ENCODE measurements around the gene THOC6.

THOC6 gene

DNA sequence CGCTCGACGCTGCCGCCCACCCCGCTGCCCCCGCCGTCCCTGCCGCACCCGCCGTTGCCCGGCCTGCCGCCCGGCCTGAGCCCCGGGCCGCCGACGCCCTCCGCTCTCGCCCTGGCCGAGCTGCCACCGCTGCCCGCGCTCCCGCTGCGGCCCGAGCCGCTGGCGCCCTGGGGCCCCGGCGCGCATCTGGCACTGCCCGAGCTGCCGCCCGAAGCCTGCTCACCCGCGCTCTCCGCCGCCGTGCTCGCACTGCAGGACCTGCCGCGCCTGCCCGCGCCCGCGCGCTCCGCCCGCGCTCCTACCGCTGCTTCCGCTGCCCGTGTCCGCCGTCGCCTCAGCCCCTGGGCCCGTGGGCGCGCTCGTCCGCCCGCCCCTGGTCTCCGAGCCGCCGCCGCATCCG, 19.5 kb upstream of the THOC6 start:
- Mint-ChIP-seq H3K9me3 (no peaks in the 10 kb centered on the region), H3K4me3 (no peak overlapping the region), H3K36me3 (ENCODE audit: low read depth) (peaks cover 5% of the 10 kb centered on the region), H3K27me3 (ENCODE audit: low read depth) (peaks cover 10% of the 10 kb centered on the region), H3K4me1 (ENCODE audit: low read depth) (peaks cover 32% of the 10 kb centered on the region), H3K27ac (no peak overlapping the region)
- DNase-seq (ENCODE audit: low spot score), result peak; percentile 25

- Mint-ChIP-seq H3K4me3 (peak overlapping the region; percentile 80), H3K4me1 (ENCODE audit: low read depth) (peaks cover 32% of the 10 kb centered on the region), H3K27ac (no peak overlapping the region), H3K36me3 (ENCODE audit: low read depth) (peaks cover 5% of the 10 kb centered on the region), H3K9me3 (no peaks in the 10 kb centered on the region), H3K27me3 (ENCODE audit: low read depth) (peaks cover 10% of the 10 kb centered on the region)
- DNase-seq (ENCODE audit: low spot score), result no peak
Observed at GRCh38 chr16:3004781-3005284, 19.0 kb upstream of the THOC6 start.

- H3K9me3 Mint-ChIP-seq, result no peaks in the 10 kb centered on the region
- H3K4me1 Mint-ChIP-seq (ENCODE audit: low read depth), result peaks cover 32% of the 10 kb centered on the region
- H3K27ac Mint-ChIP-seq, result no peak overlapping the region
- peak overlapping the region; percentile 70 for H3K4me3 Mint-ChIP-seq
- H3K36me3 Mint-ChIP-seq (ENCODE audit: low read depth), result peaks cover 5% of the 10 kb centered on the region
- no peak for DNase-seq (ENCODE audit: low spot score)
- H3K27me3 Mint-ChIP-seq (ENCODE audit: low read depth), result peaks cover 10% of the 10 kb centered on the region
Observed at GRCh38 chr16:3007059-3007956, 16.5 kb upstream of the THOC6 start.

DNA sequence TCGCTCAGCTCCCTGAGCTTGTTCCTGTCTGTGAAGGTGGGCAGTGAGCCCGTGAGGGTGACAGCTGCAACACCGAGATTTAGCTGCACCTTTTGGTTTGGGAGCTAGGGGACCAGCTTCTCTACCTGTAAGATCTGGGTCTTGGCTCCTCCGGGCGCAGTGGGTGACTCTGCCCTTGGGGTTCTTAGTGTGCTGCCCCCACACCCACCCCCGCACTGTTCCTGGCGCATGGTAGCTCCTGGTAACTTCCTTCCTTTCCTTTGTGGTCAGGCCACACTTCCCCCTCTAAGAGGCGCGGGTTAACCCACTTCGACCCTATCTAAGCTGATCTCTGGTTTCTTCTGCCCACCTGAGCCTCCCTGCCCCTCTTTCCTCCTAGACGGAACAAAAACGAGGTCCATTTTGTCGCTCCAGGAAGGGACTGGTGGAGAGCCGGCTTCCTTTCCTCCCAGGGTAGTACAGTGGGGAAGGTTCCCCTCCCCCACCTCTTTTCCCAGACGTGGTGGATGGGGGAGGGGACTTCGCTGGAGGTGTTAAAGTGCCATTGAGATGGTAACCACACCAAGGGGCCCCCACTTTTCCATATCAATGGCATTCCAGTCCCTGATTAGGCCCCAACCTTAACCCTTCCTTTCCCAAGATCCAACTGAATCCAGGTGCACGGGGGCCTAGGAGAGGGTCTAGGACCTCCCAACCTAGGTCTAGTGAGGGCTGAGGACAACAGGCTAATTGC, 15.7 kb upstream of the THOC6 start:
- Mint-ChIP-seq H3K27me3 (ENCODE audit: low read depth) (peaks cover 13% of the 10 kb centered on the region), H3K4me3 (peak overlapping the region; percentile 70), H3K27ac (peak overlapping the region; percentile 50), H3K4me1 (ENCODE audit: low read depth) (peaks cover 32% of the 10 kb centered on the region), H3K9me3 (no peaks in the 10 kb centered on the region), H3K36me3 (ENCODE audit: low read depth) (peaks cover 5% of the 10 kb centered on the region)
- peak; percentile 35 for DNase-seq (ENCODE audit: low spot score)

DNA sequence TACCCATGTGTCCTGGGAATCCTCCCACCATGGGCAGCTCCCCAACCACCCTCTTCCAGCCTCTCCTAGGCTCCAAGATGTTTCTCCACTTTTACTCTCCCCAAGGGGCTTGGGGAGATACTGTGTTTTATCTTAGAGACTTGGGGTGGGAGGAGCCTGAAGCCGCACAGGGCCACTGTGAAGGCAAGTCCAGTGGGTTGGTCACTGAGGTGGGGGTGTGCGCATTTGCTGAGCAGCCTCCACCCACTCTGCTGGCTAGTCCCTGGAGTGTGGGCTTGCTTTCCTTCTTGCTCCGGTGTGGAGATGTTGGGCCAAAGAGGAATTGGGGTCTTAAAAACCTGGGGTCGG, 15.2 kb upstream of the THOC6 start:
- H3K4me3 Mint-ChIP-seq, result peak overlapping the region; percentile 70
- H3K4me1 Mint-ChIP-seq (ENCODE audit: low read depth), result peaks cover 32% of the 10 kb centered on the region
- peaks cover 13% of the 10 kb centered on the region for H3K27me3 Mint-ChIP-seq (ENCODE audit: low read depth)
- peaks cover 5% of the 10 kb centered on the region for H3K36me3 Mint-ChIP-seq (ENCODE audit: low read depth)
- no peak overlapping the region for H3K27ac Mint-ChIP-seq
- H3K9me3 Mint-ChIP-seq, result no peaks in the 10 kb centered on the region
- no peak for DNase-seq (ENCODE audit: low spot score)

DNA sequence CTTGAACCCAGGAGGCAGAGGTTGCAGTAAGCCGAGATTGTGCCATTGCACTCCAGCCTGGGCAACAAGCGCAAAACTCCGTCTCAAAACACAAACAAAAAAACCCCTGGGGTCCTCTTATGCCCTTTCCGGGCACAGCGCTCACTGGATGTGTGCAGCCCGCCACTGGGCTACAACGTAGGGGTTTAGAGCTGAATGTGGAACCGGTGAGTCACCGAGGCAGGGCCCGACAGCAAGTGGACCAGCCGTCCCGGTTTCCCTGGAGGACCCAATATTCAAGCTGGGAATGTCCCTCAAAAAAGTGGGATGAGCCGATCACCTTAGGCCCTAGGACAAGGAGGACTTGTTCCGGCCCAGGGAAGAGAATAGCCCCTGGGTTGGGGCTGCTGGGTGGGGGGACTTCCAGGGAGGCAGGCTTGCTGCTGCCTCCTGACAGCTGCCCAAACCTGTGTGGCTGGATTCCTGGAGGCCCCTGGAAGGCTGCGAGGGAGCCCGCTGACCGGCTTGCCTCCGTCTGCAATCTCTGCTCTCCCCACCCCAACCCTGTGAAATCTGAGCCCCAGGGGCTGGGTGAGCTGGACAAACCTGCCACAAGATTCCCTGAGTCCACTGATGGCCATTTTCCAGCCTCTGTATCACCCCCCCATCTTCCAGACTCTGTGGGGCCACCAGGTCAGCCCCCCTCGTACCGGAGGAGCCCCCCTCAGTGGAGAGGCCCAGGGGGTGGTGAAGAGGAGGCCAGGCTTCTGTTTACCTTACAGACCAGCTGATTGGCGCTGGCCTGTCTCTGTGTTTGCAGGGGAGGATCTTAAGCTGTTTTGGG, 14.1 kb upstream of the THOC6 start:
- no peak for DNase-seq (ENCODE audit: low spot score)
- Mint-ChIP-seq H3K4me1 (ENCODE audit: low read depth) (peaks cover 30% of the 10 kb centered on the region), H3K9me3 (no peaks in the 10 kb centered on the region), H3K4me3 (no peak overlapping the region), H3K27ac (no peak overlapping the region), H3K36me3 (ENCODE audit: low read depth) (peaks cover 5% of the 10 kb centered on the region), H3K27me3 (ENCODE audit: low read depth) (peaks cover 18% of the 10 kb centered on the region)

DNA sequence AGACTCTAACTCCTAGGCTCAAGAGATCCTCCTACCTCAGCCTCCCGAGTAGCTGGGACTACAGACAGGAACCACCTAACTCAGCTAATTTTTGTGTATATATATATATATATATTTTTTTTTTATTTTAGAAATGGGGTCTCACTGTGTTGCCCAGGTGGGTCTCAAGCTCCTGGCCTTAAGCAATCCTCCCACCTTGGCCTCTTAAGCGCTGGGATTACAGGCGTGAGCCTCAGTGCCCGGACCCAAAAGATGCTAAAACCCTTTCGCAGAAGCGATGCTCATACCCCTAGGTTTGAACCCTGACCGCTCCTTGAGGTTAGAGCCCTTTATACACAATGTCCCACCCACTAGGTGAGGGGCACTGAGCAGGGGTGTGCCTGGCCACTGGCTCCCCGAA, 13.3 kb upstream of the THOC6 start:
- no peak overlapping the region for H3K27ac Mint-ChIP-seq
- no peak overlapping the region for H3K4me3 Mint-ChIP-seq
- peaks cover 5% of the 10 kb centered on the region for H3K36me3 Mint-ChIP-seq (ENCODE audit: low read depth)
- H3K27me3 Mint-ChIP-seq (ENCODE audit: low read depth), result peaks cover 16% of the 10 kb centered on the region
- no peak for DNase-seq (ENCODE audit: low spot score)
- peaks cover 28% of the 10 kb centered on the region for H3K4me1 Mint-ChIP-seq (ENCODE audit: low read depth)
- no peaks in the 10 kb centered on the region for H3K9me3 Mint-ChIP-seq

- Mint-ChIP-seq H3K4me1 (ENCODE audit: low read depth) (peaks cover 17% of the 10 kb centered on the region), H3K9me3 (no peaks in the 10 kb centered on the region), H3K4me3 (no peak overlapping the region), H3K27me3 (ENCODE audit: low read depth) (peaks cover 15% of the 10 kb centered on the region), H3K27ac (no peak overlapping the region), H3K36me3 (ENCODE audit: low read depth) (no peaks in the 10 kb centered on the region)
- DNase-seq (ENCODE audit: low spot score), result no peak
Observed at GRCh38 chr16:3012246-3012645, 11.6 kb upstream of the THOC6 start.

DNA sequence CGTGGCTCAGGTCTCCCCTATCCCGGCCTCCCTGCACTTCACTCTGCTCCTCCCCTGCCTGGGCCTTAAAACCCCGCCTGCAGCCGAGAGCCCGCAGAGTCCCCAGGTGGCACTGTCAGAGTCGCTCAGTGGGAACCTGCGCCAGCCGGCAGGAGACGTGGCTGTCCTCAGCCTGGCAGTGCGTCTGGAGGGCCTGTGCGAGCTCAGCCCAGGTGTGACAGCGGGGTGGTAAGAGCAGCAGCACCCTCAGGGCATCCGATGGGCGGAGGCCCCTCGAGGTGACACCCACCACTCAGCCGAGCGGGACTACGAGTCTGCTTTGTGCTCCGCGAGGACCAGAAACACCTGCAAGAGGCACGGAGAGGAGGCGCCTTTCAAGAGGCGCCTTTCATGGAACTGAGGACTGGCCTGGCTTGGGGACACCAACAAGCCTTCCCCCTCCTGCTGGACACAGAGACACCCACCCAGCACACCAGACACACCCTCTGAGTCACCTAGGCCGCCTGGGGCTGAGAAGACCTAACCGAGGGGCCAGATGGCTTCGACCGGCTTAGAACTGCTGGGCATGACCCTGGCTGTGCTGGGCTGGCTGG, 10.9 kb upstream of the THOC6 start, which contains the start of gene CLDN9:
TSS of gene CLDN9 (plus strand) at position 96 of the 593 bp plus-strand sequence. CDS start at position 536, 440 bp downstream.
- Mint-ChIP-seq H3K36me3 (ENCODE audit: low read depth) (no peaks in the 10 kb centered on the region), H3K4me3 (no peak within 1 kb of the TSS), H3K9me3 (no peaks in the 10 kb centered on the region), H3K27ac (no peak within 1 kb of the TSS), H3K4me1 (ENCODE audit: low read depth) (peaks cover 10% of the 10 kb centered on the region), H3K27me3 (ENCODE audit: low read depth) (peaks cover 15% of the 10 kb centered on the region)
- no peak for DNase-seq (ENCODE audit: low spot score)

DNA sequence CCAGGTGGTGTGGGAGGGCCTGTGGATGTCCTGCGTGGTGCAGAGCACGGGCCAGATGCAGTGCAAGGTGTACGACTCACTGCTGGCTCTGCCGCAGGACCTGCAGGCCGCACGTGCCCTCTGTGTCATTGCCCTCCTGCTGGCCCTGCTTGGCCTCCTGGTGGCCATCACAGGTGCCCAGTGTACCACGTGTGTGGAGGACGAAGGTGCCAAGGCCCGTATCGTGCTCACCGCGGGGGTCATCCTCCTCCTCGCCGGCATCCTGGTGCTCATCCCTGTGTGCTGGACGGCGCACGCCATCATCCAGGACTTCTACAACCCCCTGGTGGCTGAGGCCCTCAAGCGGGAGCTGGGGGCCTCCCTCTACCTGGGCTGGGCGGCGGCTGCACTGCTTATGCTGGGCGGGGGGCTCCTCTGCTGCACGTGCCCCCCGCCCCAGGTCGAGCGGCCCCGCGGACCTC, 10.3 kb upstream of the THOC6 start:
- peaks cover 15% of the 10 kb centered on the region for H3K27me3 Mint-ChIP-seq (ENCODE audit: low read depth)
- H3K27ac Mint-ChIP-seq, result no peak overlapping the region
- no peak overlapping the region for H3K4me3 Mint-ChIP-seq
- H3K9me3 Mint-ChIP-seq, result no peaks in the 10 kb centered on the region
- no peaks in the 10 kb centered on the region for H3K36me3 Mint-ChIP-seq (ENCODE audit: low read depth)
- H3K4me1 Mint-ChIP-seq (ENCODE audit: low read depth), result peaks cover 7% of the 10 kb centered on the region
- DNase-seq (ENCODE audit: low spot score), result no peak

GRCh38 chr16:3013998-3014690, 9.7 kb upstream of the THOC6 start:
- no peaks in the 10 kb centered on the region for H3K9me3 Mint-ChIP-seq
- no peak overlapping the region for H3K4me3 Mint-ChIP-seq
- no peak for DNase-seq (ENCODE audit: low spot score)
- H3K4me1 Mint-ChIP-seq (ENCODE audit: low read depth), result peaks cover 5% of the 10 kb centered on the region
- H3K27me3 Mint-ChIP-seq (ENCODE audit: low read depth), result peaks cover 15% of the 10 kb centered on the region
- no peak overlapping the region for H3K27ac Mint-ChIP-seq
- no peaks in the 10 kb centered on the region for H3K36me3 Mint-ChIP-seq (ENCODE audit: low read depth)

GRCh38 chr16:3014971-3015370, 8.9 kb upstream of the THOC6 start:
- no peak overlapping the region for H3K4me3 Mint-ChIP-seq
- peaks cover 17% of the 10 kb centered on the region for H3K27me3 Mint-ChIP-seq (ENCODE audit: low read depth)

More at GRCh38 chr16:3014971-3015370, 8.9 kb upstream of the THOC6 start:
- H3K9me3 Mint-ChIP-seq, result no peaks in the 10 kb centered on the region
- DNase-seq (ENCODE audit: low spot score), result no peak
- peaks cover 7% of the 10 kb centered on the region for H3K4me1 Mint-ChIP-seq (ENCODE audit: low read depth)
- no peaks in the 10 kb centered on the region for H3K36me3 Mint-ChIP-seq (ENCODE audit: low read depth)
- H3K27ac Mint-ChIP-seq, result no peak overlapping the region

Measured in T-helper 2 cell treated with Interferon-gamma antibody and Interleukin-4, amounts not matched to agents 5 μg/mL and 100 μg/mL, for 36 hours (primary cell).